Measurements from ENCODE around the gene CELA1.

The CELA1 gene

DNA sequence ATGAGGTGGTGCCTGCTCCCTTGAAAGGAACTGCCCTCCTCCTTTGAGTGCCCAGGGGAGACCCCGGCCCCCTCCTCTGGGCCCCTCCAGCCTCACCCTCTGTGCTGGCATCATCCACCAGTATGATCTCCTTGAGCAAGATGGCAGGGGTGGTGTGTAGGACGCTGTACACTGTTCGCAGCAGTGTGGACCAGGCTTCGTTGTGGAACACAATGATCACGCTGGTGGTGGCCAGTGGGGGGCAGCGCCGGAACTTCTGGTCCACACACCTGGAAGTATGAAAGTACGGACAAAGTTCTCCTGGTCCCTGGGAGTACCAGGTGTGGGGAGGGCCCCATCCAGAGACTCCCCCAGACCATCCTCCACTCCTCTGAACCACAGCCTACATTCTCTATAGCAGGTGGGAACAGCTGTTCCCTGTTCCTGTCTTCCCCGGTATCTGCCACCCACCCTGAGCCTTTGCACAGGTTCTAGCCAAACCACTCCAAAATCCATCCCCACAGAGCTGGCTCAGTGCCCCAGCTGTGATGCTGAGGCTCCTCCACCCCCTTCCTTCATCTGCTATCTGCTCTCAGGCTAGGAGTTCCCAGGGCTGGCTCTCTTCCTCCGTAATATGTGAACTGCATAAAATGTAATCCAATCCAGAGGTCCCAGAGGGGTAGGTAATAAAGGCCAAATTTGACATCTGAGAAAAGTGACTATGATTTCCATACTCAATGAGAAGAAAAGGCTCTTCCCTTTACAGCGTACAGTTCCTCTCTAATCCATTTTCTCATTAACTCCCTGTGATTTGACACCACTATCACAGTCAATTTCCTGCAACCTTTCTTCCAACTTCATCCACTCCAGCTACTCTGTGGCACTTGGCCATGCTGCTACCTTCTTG is 30.9 kb upstream of the CELA1 start:
- no peak for DNase-seq (ENCODE audit: insufficient read length, low spot score)
- no peak for TF ChIP-seq PAX5 (IDR thresholded peaks at IDR 0.05; ENCODE audit: insufficient read depth, low read length, severe bottlenecking)
- no peak for TF ChIP-seq TAF1 (IDR thresholded peaks at IDR 0.05; ENCODE audit: low read depth, low read length)
- no peak for TF ChIP-seq POLR2A (IDR thresholded peaks at IDR 0.05; ENCODE audit: low read depth, low read length)
- no peak for TF ChIP-seq POU2F2 (IDR thresholded peaks at IDR 0.05; ENCODE audit: low read depth, low read length)
- TF ChIP-seq POLR2AphosphoS5 (IDR thresholded peaks at IDR 0.05; ENCODE audit: low read depth, low read length) = no peak
- TF ChIP-seq SPI1 (IDR thresholded peaks at IDR 0.05; ENCODE audit: low read depth, low read length) = no peak
- FAIRE-seq = no peak

DNA sequence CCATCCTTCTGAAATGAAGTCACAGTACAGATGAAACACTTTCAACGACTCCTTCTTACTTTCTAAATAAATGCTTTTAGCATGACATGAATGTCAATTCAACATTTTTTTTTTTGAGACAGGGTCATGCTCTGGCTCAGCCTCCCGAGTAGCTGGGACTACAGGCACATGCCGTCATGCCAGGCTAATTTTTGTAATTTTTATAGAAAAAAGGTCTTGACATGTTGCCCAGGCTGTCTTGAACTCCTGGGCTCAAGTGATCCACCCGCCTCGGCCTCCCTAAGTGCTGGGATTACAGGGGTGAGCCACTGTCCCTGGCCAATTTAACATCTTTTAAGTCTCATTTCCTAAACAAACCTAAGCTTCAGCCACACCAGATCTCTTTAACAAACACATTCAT is 28.4 kb upstream of the CELA1 start:
- FAIRE-seq = no peak
- no peak for DNase-seq (ENCODE audit: insufficient read length, low spot score)
- TF ChIP-seq POU2F2 (IDR thresholded peaks at IDR 0.05; ENCODE audit: low read depth, low read length) = no peak

DNA sequence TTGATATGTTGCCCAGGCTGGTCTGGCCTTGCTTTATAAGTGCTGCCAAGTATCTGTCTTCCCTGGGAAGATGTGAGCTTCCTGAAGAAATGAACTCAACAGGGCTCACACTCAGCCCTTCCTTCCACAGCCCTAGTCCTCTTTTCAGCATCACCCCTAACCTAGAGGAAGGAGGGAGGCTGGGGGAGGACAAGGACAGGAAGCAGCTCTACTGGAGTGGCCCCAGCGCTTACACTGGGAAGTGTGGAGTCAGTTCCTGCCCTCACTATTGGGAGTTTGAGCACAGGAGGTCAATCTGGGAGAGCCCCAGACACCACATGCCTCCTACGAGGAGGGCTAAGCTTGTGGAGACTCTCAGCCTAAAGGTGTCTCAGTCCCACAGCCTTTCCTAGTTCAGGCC is 27.9 kb upstream of the CELA1 start:
- no peak for FAIRE-seq
- TF ChIP-seq POLR2AphosphoS5 (IDR thresholded peaks at IDR 0.05; ENCODE audit: low read depth, low read length) = no peak
- TF ChIP-seq TAF1 (IDR thresholded peaks at IDR 0.05; ENCODE audit: low read depth, low read length) = no peak
- no peak for TF ChIP-seq PAX5 (IDR thresholded peaks at IDR 0.05; ENCODE audit: insufficient read depth, low read length, severe bottlenecking)
- no peak for TF ChIP-seq POU2F2 (IDR thresholded peaks at IDR 0.05; ENCODE audit: low read depth, low read length)
- no peak for TF ChIP-seq POLR2A (IDR thresholded peaks at IDR 0.05; ENCODE audit: low read depth, low read length)
- no peak for TF ChIP-seq SPI1 (IDR thresholded peaks at IDR 0.05; ENCODE audit: low read depth, low read length)

DNA sequence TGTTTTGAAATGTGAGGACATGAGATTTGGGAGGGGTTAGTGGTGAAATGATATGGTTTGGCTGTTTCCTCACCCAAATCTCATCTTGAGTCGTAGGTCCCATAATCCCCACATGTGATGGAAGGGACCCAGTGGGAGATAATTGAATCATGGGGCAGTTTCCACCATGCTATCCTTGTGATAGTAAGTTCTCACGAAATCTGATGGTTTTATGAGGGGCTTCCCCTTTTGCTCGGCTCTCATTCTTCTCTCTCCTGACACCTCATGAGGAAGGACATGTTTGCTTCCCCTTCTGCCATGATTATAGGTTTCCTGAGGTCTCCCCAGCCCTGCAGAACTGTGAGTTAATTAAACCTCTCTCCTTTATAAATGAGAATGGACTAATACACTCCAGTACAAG is 26.7 kb upstream of the CELA1 start:
- no peak for TF ChIP-seq POLR2A (IDR thresholded peaks at IDR 0.05; ENCODE audit: low read depth, low read length)
- no peak for TF ChIP-seq PAX5 (IDR thresholded peaks at IDR 0.05; ENCODE audit: insufficient read depth, low read length, severe bottlenecking)
- TF ChIP-seq POU2F2 (IDR thresholded peaks at IDR 0.05; ENCODE audit: low read depth, low read length) = no peak
- no peak for TF ChIP-seq SPI1 (IDR thresholded peaks at IDR 0.05; ENCODE audit: low read depth, low read length)
- DNase-seq (ENCODE audit: insufficient read length, low spot score) = no peak
- no peak for FAIRE-seq

More for the DNA sequence above, 27.9 kb upstream of the CELA1 start:
- no peak for DNase-seq (ENCODE audit: insufficient read length, low spot score)

DNA sequence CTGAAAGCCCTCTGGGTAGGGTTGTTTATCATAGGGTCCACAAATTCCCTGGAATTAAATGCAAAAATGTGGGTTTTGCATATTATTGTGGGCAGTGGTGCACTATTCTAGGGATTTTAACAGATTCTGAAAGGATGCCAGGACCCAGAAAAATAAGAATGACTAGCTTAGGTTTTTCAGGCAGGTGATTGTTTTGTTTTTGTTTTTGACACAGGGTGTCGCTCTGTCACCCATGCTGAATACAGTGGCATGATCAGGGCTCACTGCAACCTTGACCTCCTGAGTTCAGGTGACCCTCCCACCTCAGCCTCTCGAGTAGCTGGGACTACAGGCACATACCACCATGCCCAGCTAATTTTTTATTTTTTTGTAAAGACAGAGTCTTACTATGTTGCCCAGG is 25.5 kb upstream of the CELA1 start:
- no peak for FAIRE-seq
- TF ChIP-seq POLR2A (IDR thresholded peaks at IDR 0.05; ENCODE audit: low read depth, low read length) (no peak), POU2F2 (IDR thresholded peaks at IDR 0.05; ENCODE audit: low read depth, low read length) (no peak), POLR2AphosphoS5 (IDR thresholded peaks at IDR 0.05; ENCODE audit: low read depth, low read length) (no peak), TAF1 (IDR thresholded peaks at IDR 0.05; ENCODE audit: low read depth, low read length) (no peak), PAX5 (IDR thresholded peaks at IDR 0.05; ENCODE audit: insufficient read depth, low read length, severe bottlenecking) (no peak), SPI1 (IDR thresholded peaks at IDR 0.05; ENCODE audit: low read depth, low read length) (no peak)
- no peak for DNase-seq (ENCODE audit: insufficient read length, low spot score)

DNA sequence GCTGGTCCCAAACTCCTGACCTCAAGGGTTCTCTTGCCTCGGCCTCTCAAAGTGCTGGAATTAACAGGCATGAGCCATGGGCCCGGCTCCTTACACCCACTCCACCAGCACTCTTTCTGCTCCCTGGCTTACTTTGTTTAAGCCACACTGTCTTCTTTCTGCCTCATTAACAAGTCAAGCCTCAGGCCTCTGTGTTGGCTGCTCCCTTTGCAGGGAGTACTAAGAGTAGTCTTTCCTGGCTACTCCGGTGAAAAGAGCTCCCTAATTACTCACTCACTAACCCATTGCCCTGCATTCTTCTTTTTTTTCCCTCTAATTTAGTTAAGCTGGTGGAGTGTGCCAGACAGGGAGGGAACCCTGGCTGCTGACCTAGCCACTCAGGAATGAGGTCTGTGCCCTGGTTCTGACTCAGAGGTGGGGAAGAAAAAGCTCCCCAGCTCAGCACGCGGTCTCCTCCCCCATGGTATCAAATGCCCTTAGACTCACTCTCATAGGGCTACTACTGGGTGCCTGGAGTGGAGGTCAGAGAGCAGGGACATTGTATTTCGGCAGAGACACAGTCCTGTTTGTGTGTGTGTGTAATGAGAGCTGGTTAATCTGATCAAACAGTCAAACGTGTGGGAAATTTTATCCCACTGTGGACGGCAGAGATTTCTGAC is 24.9 kb upstream of the CELA1 start:
- DNase-seq (ENCODE audit: insufficient read length, low spot score) (no peak), FAIRE-seq (no peak)
- TF ChIP-seq POLR2AphosphoS5 (IDR thresholded peaks at IDR 0.05; ENCODE audit: low read depth, low read length) (no peak), PAX5 (IDR thresholded peaks at IDR 0.05; ENCODE audit: insufficient read depth, low read length, severe bottlenecking) (no peak), TAF1 (IDR thresholded peaks at IDR 0.05; ENCODE audit: low read depth, low read length) (no peak)

DNA sequence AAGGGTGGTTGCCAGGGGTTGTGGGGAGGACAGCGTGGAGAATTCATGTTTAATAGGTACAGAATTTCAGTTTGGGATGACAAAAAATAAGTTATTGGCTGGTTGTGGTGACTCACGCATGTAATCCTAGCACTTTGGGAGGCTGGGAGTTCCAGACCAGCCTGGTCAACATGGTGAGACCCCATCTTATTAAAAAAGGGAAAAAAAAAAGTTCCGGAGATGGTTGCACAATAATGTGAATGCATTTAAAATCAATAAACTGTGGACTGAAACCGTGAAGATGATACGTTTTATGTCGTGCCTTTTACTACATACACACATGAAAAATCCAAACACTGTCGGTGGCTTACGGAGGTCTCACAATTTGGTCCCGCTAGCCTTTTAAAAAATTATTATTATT is 24.2 kb upstream of the CELA1 start:
- DNase-seq (ENCODE audit: insufficient read length, low spot score) (no peak), FAIRE-seq (no peak)
- no peak for TF ChIP-seq PAX5 (IDR thresholded peaks at IDR 0.05; ENCODE audit: insufficient read depth, low read length, severe bottlenecking)

DNA sequence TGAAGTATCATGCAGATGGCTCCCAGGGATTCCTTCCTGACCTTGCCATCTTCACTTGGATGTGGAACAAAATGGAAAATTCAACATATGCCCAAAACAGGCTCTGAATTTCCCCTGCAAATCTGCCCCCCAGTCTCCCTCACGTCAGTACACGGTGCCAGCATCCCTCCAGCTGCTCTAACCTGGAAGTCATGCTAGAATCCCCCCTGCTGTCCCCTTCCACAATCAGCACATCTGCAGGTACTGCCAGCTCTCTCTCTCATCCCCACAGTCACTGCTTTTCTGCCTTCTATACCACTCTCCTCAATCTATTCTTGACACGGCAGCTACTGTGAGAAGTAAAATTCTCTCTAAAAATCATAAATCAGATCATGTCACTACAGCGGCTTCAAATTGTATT is 23.1 kb upstream of the CELA1 start:
- TF ChIP-seq POU2F2 (IDR thresholded peaks at IDR 0.05; ENCODE audit: low read depth, low read length) (no peak), TAF1 (IDR thresholded peaks at IDR 0.05; ENCODE audit: low read depth, low read length) (no peak), POLR2AphosphoS5 (IDR thresholded peaks at IDR 0.05; ENCODE audit: low read depth, low read length) (no peak), SPI1 (IDR thresholded peaks at IDR 0.05; ENCODE audit: low read depth, low read length) (no peak), PAX5 (IDR thresholded peaks at IDR 0.05; ENCODE audit: insufficient read depth, low read length, severe bottlenecking) (no peak), POLR2A (IDR thresholded peaks at IDR 0.05; ENCODE audit: low read depth, low read length) (no peak)
- FAIRE-seq (no peak), DNase-seq (ENCODE audit: insufficient read length, low spot score) (no peak)

DNA sequence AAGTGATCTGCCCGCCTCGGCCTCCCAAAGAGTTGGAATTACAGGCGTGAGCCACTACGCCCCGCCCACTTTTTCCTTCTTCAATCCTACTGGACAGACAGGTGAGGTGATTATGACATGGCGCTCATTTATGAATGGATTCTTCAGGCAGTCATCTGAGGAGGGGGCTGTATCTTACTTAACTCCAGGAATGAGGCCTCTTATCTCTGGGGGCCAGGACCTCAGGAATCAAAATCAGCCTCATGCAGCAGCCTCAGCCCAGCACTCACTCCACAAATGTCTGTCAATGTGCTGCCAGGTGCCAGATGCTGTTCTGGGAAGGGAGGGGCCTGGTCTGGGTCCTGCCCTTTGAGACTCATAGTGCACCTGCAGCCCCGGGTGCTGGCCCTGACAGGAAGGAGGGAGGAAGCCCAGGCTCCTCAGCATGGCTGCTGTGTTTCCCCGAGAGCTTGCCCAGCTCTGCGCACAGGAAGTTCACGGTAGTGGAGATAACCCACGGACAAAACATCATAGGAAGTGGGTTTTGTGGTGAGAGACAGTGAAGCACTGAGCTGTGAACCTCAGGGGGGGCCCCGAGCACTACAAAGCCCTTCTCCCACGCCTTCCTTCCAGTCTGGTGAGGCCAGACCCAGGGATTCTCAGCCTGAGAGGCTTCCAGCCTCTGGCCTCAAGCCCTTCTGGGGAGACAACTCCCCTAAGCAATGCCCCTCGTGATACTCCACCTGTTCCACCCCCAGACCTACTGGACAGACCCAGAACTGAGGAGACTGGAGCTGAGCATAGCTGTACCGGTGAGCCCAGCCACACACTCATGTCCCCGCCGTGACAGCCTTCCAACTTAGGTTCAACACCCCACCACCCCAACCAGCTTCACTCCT is 22.4 kb upstream of the CELA1 start:
- DNase-seq (ENCODE audit: insufficient read length, low spot score) (peak; percentile 96), FAIRE-seq (peak; percentile 98)
- no peak for TF ChIP-seq TAF1 (IDR thresholded peaks at IDR 0.05; ENCODE audit: low read depth, low read length)
- peak; percentile 93 for TF ChIP-seq PAX5 (IDR thresholded peaks at IDR 0.05; ENCODE audit: insufficient read depth, low read length, severe bottlenecking)
- TF ChIP-seq POU2F2 (IDR thresholded peaks at IDR 0.05; ENCODE audit: low read depth, low read length) = peak; percentile 95
- TF ChIP-seq SPI1 (IDR thresholded peaks at IDR 0.05; ENCODE audit: low read depth, low read length) = peak; percentile 70
- no peak for TF ChIP-seq POLR2A (IDR thresholded peaks at IDR 0.05; ENCODE audit: low read depth, low read length)

Measured in GM12891 (cell line).